Right atrium auricular region (tissue), 2 donors: ENCODE results near the gene NES. TPM values are rescaled to one million over a fixed set of nuclear protein-coding genes. Genes with fewer than 3 reads are reported as not detected.

ENCODE experiments used
- DNase-seq: peaks from one replicate; pipeline ENCODE4 v3.0.0-alpha.2; 2019; ENCODE audit warnings: low spot score
- H3K27ac ChIP-seq, 2 donors: fragments of 200-600 bp; sonication (generic); 1 replicate in 1 of 2; 2 replicates in 1 of 2; pipeline ENCODE4 v1.5.1; 2016 to 2019
- H3K27me3 ChIP-seq, 2 donors: fragments of 200-600 bp; sonication (generic); one replicate each; pipeline versions ENCODE4 v1.5.1 to v1.6.0; 2017 to 2019
- H3K36me3 ChIP-seq: fragments of 200-600 bp; sonication (generic); one replicate; pipeline ENCODE4 v1.5.1; 2016
- H3K4me1 ChIP-seq, 2 donors: fragments of 200-600 bp; sonication (generic); one replicate each; pipeline versions ENCODE4 v1.5.1 to v1.6.0; 2017 to 2019
- H3K4me3 ChIP-seq, 2 donors: fragments of 200-600 bp; sonication (generic); 1 replicate in 1 of 2; 2 replicates in 1 of 2; pipeline ENCODE4 v1.5.1; 2017 to 2019; ENCODE audit warnings: mild to moderate bottlenecking in 1 of 2, moderate library complexity in 1 of 2
- H3K9me3 ChIP-seq, 2 donors: fragments of 200-600 bp; sonication (generic); one replicate each; pipeline ENCODE4 v1.5.1; 2019
- CTCF ChIP-seq, 2 donors: fragments of 200-600 bp; sonication (generic); IDR thresholded peaks; one replicate each; pipeline ENCODE4 v1.5.1; 2019; ENCODE audit warnings: antibody characterized with exemption in 2 of 2
- total RNA-seq, 2 donors: library from RNA; depleted of rRNA; stranded (reverse); fragments of >200 nt; gene quantifications; one replicate each; pipeline ENCODE4 v1.1.0, GENCODE V29; 2016

The NES gene
- total RNA-seq, 2 donors from 2014 or later, result 134 to 173 TPM

- no peaks in the 10 kb centered on the region for H3K9me3 ChIP-seq
- H3K36me3 ChIP-seq, result peaks cover 39% of the 10 kb centered on the region
- no peak for TF ChIP-seq CTCF (IDR thresholded peaks at IDR 0.05)
- peak overlapping the region; percentile 71 to 72 for H3K4me3 ChIP-seq
- peaks cover 0 to 63% of the 10 kb centered on the region in 2 donors for H3K4me1 ChIP-seq
- H3K27me3 ChIP-seq, result no peaks in the 10 kb centered on the region
- DNase-seq, result no peak
- peak overlapping the region; percentile 90 to 96 for H3K27ac ChIP-seq
These were observed 1.7 kb downstream of the NES start for GRCh38 chr1:156675210-156676113.

- no peak for TF ChIP-seq CTCF (IDR thresholded peaks at IDR 0.05)
- no peak for DNase-seq
- Histone ChIP-seq H3K9me3 (no peaks in the 10 kb centered on the region), H3K4me3 (peak overlapping the region; percentile 14 to 71), H3K4me1 (peaks cover 0 to 82% of the 10 kb centered on the region in 2 donors), H3K27me3 (no peaks in the 10 kb centered on the region), H3K27ac (peak overlapping the region; percentile 90 to 96), H3K36me3 (peaks cover 41% of the 10 kb centered on the region)
These were observed 3.7 kb downstream of the NES start for GRCh38 chr1:156673387-156674121.

- no peaks in the 10 kb centered on the region for H3K27me3 ChIP-seq
- no peak overlapping the region for H3K4me3 ChIP-seq
- H3K36me3 ChIP-seq, result peaks cover 41% of the 10 kb centered on the region
- no peak for TF ChIP-seq CTCF (IDR thresholded peaks at IDR 0.05)
- H3K27ac ChIP-seq, result peak overlapping the region; percentile 93 to 96
- no peak for DNase-seq
- H3K9me3 ChIP-seq, result no peaks in the 10 kb centered on the region
- peaks cover 0 to 88% of the 10 kb centered on the region in 2 donors for H3K4me1 ChIP-seq
These were observed 5.4 kb downstream of the NES start for GRCh38 chr1:156671804-156672203.

GRCh38 chr1:156670791-156671190 is 6.4 kb downstream of the NES start:
- Histone ChIP-seq H3K4me3 (no peak overlapping the region), H3K9me3 (no peaks in the 10 kb centered on the region), H3K4me1 (peaks cover 0 to 90% of the 10 kb centered on the region in 2 donors), H3K27ac (peak overlapping the region; percentile 93 to 96), H3K36me3 (peaks cover 41% of the 10 kb centered on the region), H3K27me3 (no peaks in the 10 kb centered on the region)
- no peak for DNase-seq
- TF ChIP-seq CTCF (IDR thresholded peaks at IDR 0.05), result no peak

- Histone ChIP-seq H3K4me1 (peaks cover 0 to 90% of the 10 kb centered on the region in 2 donors), H3K9me3 (no peaks in the 10 kb centered on the region), H3K4me3 (no peak overlapping the region), H3K27me3 (no peaks in the 10 kb centered on the region), H3K36me3 (peaks cover 41% of the 10 kb centered on the region), H3K27ac (peak overlapping the region; percentile 93 to 96)
- no peak for TF ChIP-seq CTCF (IDR thresholded peaks at IDR 0.05)
- DNase-seq, result no peak
These were observed 6.8 kb downstream of the NES start for GRCh38 chr1:156670359-156670758.
